NCI-H1930 (cell line): ENCODE data around the gene EFNA4.

Experiments used
- DNase-seq, 2 experiments: peaks; one replicate each; lab custom pipeline; 2025; lab: John Stamatoyannopoulos, UW

EFNA4 gene

GRCh38 chr1:155033524-155033923 is 30.0 kb upstream of the EFNA4 start, which contains the start of the genes DCST1 and DCST2:
TSS of gene DCST1 (plus strand) at chr1:155033824. CDS start at chr1:155034037, 213 bp downstream.
TSS of gene DCST2 (minus strand) at chr1:155033781. CDS start at chr1:155033701, 80 bp downstream.
- no peak for DNase-seq

GRCh38 chr1:155034318-155035208 is 29.0 kb upstream of the EFNA4 start:
- DNase-seq: no peak

GRCh38 chr1:155035936-155036335 is 27.6 kb upstream of the EFNA4 start:
- no peak for DNase-seq

GRCh38 chr1:155037043-155037442 is 26.5 kb upstream of the EFNA4 start:
- DNase-seq: no peak

- DNase-seq: no peak
Measured at GRCh38 chr1:155037851-155038441, 25.6 kb upstream of the EFNA4 start.

- DNase-seq: no peak
Measured at GRCh38 chr1:155038602-155039307, 24.8 kb upstream of the EFNA4 start.

- no peak for DNase-seq
Measured at GRCh38 chr1:155039308-155039669, 24.3 kb upstream of the EFNA4 start.

- no peak for DNase-seq
Measured at GRCh38 chr1:155040358-155041093, 23.0 kb upstream of the EFNA4 start.

- no peak for DNase-seq
Measured at GRCh38 chr1:155042789-155043188, 20.8 kb upstream of the EFNA4 start.

GRCh38 chr1:155043301-155043702 is 20.2 kb upstream of the EFNA4 start:
- no peak for DNase-seq

- no peak for DNase-seq
Measured at GRCh38 chr1:155043793-155044192, 19.7 kb upstream of the EFNA4 start.

- DNase-seq: no peak
Measured at GRCh38 chr1:155044365-155044764, 19.2 kb upstream of the EFNA4 start.

- DNase-seq: no peak
Measured at GRCh38 chr1:155044812-155045657, 18.5 kb upstream of the EFNA4 start.

- no peak for DNase-seq
Measured at GRCh38 chr1:155048449-155049334, 14.8 kb upstream of the EFNA4 start.

GRCh38 chr1:155049651-155050559 is 13.6 kb upstream of the EFNA4 start:
- DNase-seq: no peak

- peak; percentile 77 to 86 for DNase-seq
Measured at GRCh38 chr1:155050560-155051341, 12.8 kb upstream of the EFNA4 start, which contains the start of gene ADAM15. TSS of gene ADAM15 (plus strand) at chr1:155051316. CDS start at chr1:155051387, 71 bp downstream.

GRCh38 chr1:155051342-155051776 is 12.2 kb upstream of the EFNA4 start:
- DNase-seq: no peak
